ENCODE results near the gene GDAP2.
"Not testable (repeated sequence)": the region's sequence is repeated elsewhere in the genome, so short reads cannot be mapped to it uniquely, and the experiment has no call there.

Gene GDAP2

GRCh38 chr1:117899801-117900200 lies 29.6 kb downstream of the GDAP2 start:
- no peak for DNase-seq (ENCODE audit: low read depth)

- DNase-seq (ENCODE audit: low read depth): peak; percentile 64
Observed at GRCh38 chr1:117897551-117897950, 31.9 kb downstream of the GDAP2 start.

DNA sequence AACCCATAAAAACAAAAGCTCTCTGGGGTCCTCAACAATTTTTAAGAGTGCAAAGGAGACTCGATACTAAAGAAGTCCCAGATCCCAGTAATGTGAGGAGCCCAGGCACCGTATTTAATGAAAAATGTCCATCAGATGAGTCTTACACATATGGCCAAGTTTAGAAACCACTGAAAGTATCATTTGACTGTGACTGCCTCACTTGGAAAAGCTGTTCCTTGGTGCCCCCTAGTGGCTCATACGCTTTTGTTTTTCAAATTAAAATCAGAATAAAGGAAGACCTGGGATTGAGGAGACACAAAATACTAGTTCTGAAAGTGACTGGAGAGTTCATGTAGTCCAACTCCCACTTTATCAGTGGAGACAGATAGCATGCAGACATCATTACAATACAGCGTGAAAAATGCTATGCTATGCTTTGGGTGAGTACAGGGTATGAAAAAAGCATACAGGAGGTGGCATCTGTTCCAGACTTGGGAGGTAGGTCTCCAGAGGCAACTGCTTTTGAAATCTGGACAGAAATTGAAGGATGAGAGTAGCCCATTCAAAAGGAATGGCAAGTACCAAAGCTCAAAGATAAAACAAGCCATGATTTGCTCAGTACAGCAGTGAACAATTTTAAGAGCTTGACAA lies 33.8 kb downstream of the GDAP2 start:
- DNase-seq (ENCODE audit: low read depth): peak; percentile 87

- DNase-seq (ENCODE audit: low read depth): no peak
Observed at GRCh38 chr1:117894078-117894477, 35.3 kb downstream of the GDAP2 start.

- DNase-seq (ENCODE audit: low read depth): no peak
Observed at GRCh38 chr1:117892512-117892911, 36.9 kb downstream of the GDAP2 start.

DNA sequence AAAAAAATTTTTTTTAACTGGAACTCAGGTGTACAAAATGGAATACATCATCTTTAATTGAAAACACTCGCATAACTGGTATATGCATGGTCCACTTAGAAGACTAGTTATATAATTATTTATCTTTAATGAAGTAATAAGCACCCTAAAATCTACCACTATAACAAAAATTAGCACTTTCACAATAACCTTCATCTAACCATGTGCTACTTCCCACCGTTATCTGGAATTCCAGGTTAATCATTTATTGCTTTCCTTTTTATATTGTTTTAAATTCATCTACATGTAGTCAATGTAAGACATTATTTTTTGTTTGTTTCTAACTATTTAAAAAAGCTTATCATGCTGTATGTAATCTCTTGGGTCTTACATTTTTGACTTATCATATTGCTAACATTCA lies 39.0 kb downstream of the GDAP2 start:
- no peak for DNase-seq (ENCODE audit: low read depth)

GRCh38 chr1:117886101-117886795 lies 43.2 kb downstream of the GDAP2 start:
- peak; percentile 85 for DNase-seq (ENCODE audit: low read depth)

GRCh38 chr1:117883616-117884015 lies 45.8 kb downstream of the GDAP2 start:
- DNase-seq (ENCODE audit: low read depth): no peak

- no peak for DNase-seq (ENCODE audit: low read depth)
Observed at GRCh38 chr1:117879284-117879683, 50.1 kb downstream of the GDAP2 start.

GRCh38 chr1:117877823-117878222 lies 51.6 kb downstream of the GDAP2 start:
- no peak for DNase-seq (ENCODE audit: low read depth)

DNA sequence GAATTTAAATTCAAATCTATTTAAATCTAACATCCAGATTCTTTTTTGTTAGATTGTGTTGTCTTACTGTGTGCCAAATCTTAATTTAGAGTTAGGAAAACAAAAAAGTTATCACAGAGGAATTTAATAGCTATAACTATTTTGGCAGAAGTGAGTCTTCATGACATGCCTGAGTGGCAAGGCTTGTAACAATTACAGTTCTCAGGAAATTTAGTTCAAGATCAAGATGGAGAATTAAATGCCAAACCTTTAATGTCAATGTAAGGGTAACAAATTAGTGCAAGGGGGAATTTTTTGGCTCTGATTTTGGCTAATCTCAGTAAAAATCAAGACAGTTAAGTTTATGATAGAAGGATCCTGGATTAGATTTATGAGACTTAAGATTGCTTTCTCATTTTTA lies 58.4 kb downstream of the GDAP2 start:
- DNase-seq (ENCODE audit: low read depth): no peak

DNA sequence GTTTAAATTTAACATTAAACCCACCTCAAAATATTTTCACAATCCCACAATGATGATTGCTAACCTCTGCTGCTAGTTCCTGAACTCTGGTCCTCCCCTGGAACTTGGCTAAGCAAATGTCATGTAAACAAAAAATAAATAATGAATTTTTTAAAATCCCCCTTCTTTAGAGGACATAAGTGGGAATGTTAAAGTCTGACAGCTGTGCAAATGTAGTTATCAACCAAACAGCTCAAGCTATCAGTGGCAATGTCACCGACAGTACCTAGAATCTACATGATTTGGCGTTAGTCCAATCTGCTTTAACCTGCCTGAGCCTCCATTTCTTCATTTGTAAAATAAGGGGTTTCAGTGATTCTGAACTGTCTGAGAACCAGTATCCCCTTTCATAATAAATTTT lies 67.7 kb downstream of the GDAP2 start:
- no peak for DNase-seq (ENCODE audit: low read depth)

DNA sequence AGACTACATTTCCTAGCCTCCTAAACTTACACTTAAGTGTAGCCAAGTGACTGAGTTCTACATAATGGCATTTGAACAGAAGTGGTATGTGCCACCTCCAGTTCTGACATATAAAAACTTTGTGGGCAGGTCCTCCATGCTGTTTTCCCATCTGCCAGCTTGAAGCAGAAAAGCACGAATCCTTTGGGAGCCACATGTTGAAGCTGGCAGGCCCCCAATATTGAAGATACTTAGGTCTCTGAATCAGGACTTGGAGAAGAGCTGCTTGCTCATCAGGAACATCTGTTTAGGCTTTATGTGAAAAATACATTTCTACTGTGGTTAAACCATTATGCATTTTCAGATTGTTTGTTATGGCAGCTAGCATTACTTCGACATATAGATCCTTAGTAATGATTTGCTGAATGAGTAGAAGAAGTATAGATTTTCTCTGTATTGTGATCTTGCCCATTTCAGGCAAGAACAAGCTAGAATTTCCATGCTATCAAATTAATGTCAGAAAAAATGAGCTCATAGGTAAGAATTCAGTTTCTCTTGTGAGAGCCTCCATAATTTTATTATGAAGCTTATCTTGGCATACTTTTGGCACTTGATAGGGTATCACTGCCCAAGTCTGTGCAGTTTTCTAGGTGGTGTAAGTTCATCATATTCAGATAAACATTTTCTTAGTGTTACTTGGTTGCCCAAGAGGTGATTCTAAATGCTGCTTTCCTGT lies 68.4 kb downstream of the GDAP2 start:
- peak; percentile 41 for DNase-seq (ENCODE audit: low read depth)

DNA sequence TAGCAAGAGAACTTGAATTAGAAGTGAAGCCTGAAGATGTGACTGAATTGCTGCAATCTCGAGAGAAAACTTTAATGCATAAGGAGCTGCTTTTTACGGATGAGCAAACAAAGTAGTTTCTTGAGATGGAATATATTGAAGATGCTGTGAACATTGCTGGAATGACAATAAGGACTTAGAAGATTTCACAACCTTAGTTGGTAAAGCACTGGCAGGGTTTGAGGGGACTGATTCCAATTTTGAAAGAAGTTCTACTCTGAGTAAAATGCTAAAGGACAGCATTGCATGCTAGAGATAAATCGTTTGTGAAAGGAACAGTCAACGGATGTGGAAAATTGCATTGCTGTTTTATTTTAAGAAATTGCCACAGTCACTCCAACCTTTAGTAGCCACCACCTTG lies 69.5 kb downstream of the GDAP2 start:
- DNase-seq (ENCODE audit: low read depth): no peak

GRCh38 chr1:117857418-117857817 lies 72.0 kb downstream of the GDAP2 start:
- no peak for DNase-seq (ENCODE audit: low read depth)

DNA sequence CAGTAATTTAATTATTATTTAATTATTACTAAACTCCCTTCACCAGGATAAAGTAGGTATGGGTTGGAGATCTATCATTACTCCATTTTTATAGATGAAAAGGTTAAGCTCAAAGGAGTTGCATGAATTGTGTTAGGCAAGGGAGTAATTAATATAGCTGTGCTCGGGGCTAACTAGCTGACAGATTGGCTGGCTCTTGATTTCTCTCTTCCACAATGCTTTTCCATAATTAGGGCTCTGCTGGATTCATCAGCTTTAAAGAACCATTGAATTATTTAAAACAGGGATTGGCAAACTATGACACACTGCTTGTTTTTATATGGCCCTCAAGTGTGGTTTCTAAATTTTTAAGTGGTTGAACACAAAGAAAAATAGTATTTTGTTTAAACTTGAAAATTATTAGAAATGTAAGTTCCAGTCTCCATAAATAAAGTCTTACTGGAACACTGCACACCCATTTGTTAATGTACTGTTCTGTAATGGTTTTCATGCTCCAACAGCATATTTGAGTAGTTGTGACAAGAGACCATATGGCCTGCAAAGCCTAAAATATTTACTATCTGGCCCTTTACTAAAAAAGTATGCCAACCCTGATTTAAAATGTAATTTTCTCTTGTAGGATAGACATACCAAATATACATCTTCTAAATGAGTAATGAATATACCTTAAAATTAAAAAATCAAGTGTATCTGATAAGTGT lies 76.4 kb downstream of the GDAP2 start:
- no peak for DNase-seq (ENCODE audit: low read depth)

GRCh38 chr1:117851687-117852086 lies 77.7 kb downstream of the GDAP2 start:
- DNase-seq (ENCODE audit: low read depth): no peak

DNA sequence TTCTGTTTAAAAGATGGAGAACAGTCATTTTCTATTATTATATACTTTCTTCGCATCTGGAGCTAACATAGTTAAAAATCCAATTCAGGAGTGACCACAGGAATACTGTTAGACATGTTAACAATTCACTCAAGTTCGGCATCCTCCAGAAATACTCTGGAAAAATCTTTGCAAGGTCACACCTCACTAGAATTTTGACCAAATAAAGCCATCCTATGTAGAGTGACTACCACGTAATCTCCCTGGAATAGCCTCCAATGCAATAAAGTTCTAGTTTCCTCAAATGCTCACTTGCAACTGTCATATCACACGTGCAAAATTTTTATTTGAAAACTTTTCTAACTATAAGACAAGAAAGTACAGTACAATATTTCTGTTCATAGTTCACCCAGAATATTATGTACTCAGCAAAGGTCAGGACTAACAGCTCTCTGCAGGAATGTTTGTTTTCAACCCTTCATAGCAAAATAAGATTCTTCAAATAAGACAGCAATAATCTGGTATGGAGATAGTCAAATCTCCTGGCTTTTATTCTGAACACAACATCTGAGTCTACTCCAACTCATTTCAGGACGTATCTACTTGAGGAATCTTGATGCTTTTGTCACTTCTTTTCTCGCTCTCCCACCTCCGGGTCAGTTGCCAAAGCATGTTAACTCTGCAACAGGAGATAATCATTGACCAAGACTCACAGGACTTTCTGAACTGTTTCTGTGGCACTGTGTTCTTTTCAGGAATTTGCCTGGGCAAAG lies 82.6 kb downstream of the GDAP2 start:
- no peak for DNase-seq (ENCODE audit: low read depth)

DNA sequence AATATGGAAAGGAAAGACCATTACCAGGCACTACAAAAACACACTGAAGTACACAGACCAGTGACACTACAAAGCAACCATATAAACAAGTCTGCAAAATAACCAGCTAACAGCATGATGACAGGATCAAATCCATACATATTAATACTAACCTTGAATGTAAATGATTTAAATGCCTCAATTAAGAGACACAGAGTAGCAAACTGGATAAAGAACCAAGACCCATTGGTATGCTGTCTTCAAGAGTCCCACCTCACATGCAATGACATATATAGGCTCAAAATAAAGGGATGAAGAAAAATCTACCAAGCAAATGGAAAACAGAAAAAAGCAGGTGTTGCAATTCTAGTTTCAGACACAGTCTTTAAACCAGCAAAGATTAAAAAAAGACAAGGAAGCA lies 84.9 kb downstream of the GDAP2 start:
- not testable (repeated sequence) for DNase-seq (ENCODE audit: low read depth)

- DNase-seq (ENCODE audit: low read depth): peak; percentile 58
Observed at GRCh38 chr1:117843791-117844190, 85.6 kb downstream of the GDAP2 start.

DNA sequence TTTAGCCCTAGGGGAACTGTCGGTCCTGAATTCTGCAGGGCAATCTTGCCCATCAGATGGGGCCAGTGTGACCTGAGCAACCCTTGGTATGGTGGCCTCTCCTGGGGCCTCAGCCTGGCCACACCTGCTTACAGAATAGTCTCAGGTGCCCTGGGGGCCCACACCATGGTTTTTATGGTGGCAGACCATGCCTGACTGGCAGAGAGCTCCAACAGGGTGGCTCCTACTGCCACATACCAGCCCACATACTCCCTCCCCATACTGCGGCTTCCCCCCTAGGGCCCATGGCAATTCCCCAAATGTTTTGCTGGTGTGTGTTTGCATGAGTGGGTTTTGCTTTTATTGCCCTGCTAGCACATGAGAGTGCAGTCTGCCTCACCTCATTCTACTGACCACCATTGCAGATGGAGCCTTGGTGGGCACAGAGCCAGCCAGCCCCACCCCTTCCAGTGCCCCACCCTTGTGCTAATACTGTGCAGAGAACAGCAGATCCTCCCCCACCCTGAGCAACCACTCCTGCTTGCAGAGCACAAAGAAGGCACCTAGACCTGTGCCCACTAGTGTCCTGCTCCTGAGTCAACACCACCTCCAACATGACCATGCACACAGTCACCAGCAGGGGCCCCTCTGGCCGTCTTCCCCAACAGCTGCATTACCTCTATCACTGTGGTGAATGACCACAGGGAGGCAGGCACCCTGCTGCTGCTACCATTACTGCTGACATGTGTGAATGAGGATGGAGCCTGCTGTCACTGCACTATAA lies 86.8 kb downstream of the GDAP2 start:
- DNase-seq (ENCODE audit: low read depth): no peak
